HCT116 (cell line): ENCODE results near the gene MCEMP1. TPM values are rescaled to one million over a fixed set of nuclear protein-coding genes. Genes with fewer than 3 reads are reported as not detected.

ENCODE experiments used
- ATAC-seq: fragments of 200-7000 bp; cut with Tn5 transposase; 2 replicates; pipeline ENCODE4 v1.9.1; 2020; ENCODE audit warnings: mild to moderate bottlenecking, moderate library complexity
- BruUV-seq: library from RNA; stranded (reverse); fragments of 400-500 nt; replicated peaks from 2 replicates; lab custom pipeline; 2021; lab: Mats Ljungman, UMichigan
- CTCF ChIA-PET: fragments of 300-600 bp; sonication (Branson Sonifier 250); formaldehyde crosslinking; loops from one replicate; lab custom pipeline; 2021; ENCODE audit warnings: antibody characterized with exemption; lab: Charles Lee
- POLR2A ChIA-PET: fragments of 300-600, 350-600 bp; sonication (Branson Sonifier 250); formaldehyde crosslinking; loops from one replicate; lab custom pipeline; 2021; ENCODE audit warnings: antibody characterized with exemption; lab: Charles Lee
- RAD21 ChIA-PET, 2 experiments: fragments of 300-600 bp; sonication (Branson Sonifier 250); formaldehyde crosslinking; loops; one replicate each; lab custom pipeline; 2023; ENCODE audit warnings: low total read pairs in 2 of 2; ENCODE audit not compliant: uncharacterized antibody in 2 of 2, unreplicated experiment in 2 of 2, low non-redundant PET in 1 of 2; lab: Charles Lee
- DNase-seq: peaks from one replicate; pipeline ENCODE4 v3.0.0-alpha.2; 2010; ENCODE audit warnings: low read depth, low spot score
- H2AFZ ChIP-seq: fragments of 200-600 bp; shearing (Covaris generic), sonication (generic); 2 replicates; pipeline ENCODE4 v1.6.1; 2017; ENCODE audit warnings: low read depth, mixed run types, mixed read lengths, antibody characterized with exemption, low read length; ENCODE audit not compliant: poor library complexity, severe bottlenecking
- H3K27ac ChIP-seq: 2 replicates; pipeline ENCODE4 v1.5.1; 2012; ENCODE audit warnings: low read depth, low read length
- H3K27me3 ChIP-seq: fragments of 200-600 bp; sonication (generic); 2 replicates; pipeline ENCODE4 v1.6.1; 2016; ENCODE audit warnings: mixed run types, low read length, mixed read lengths; ENCODE audit not compliant: insufficient read depth
- H3K36me3 ChIP-seq, 2 experiments: fragments of 200-500 bp in 1 of 2; fragments of 200-600 bp in 1 of 2; sonication (Bioruptor generic) in 1 of 2; sonication (generic) in 1 of 2; 2 replicates each; pipeline versions ENCODE4 v1.5.1 to v1.6.1; 2014 to 2016; ENCODE audit warnings: low read length in 2 of 2, inconsistent platforms in 1 of 2, mixed read lengths in 1 of 2, mixed run types in 1 of 2; ENCODE audit not compliant: insufficient read depth in 2 of 2, control insufficient read depth in 1 of 2
- H3K4me1 ChIP-seq, 2 experiments: fragments of 200-600 bp in 1 of 2; sonication (generic) in 1 of 2; 2 replicates each; pipeline versions ENCODE4 v1.5.1 to v1.6.1; 2012 to 2017; ENCODE audit warnings: low read length in 2 of 2, inconsistent platforms in 1 of 2, mild to moderate bottlenecking in 1 of 2, mixed read lengths in 1 of 2, mixed run types in 1 of 2, moderate library complexity in 1 of 2; ENCODE audit not compliant: insufficient read depth in 2 of 2, control insufficient read depth in 1 of 2
- H3K4me2 ChIP-seq: fragments of 200-600 bp; sonication (generic); 2 replicates; pipeline ENCODE4 v1.6.1; 2017; ENCODE audit warnings: mixed run types, low read length, mixed read lengths
- H3K4me3 ChIP-seq, 2 experiments: fragments of 200-600 bp in 1 of 2; sonication (generic) in 1 of 2; replicated peaks in 1 of 2; 2 replicates each; pipeline ENCODE4 v1.5.1; 2011 to 2016; ENCODE audit warnings: low read length in 2 of 2, control low read depth in 1 of 2, low read depth in 1 of 2, mild to moderate bottlenecking in 1 of 2, mixed read lengths in 1 of 2, mixed run types in 1 of 2
- H3K79me2 ChIP-seq: fragments of 200-600 bp; sonication (generic); 2 replicates; pipeline ENCODE4 v1.6.1; 2017; ENCODE audit warnings: mild to moderate bottlenecking, mixed run types, low read length, moderate library complexity, mixed read lengths; ENCODE audit not compliant: insufficient read depth
- H3K9ac ChIP-seq: fragments of 200-600 bp; sonication (generic); 2 replicates; pipeline ENCODE4 v1.6.1; 2016; ENCODE audit warnings: low read length, mixed read lengths
- H3K9me2 ChIP-seq: fragments of 200-600 bp; sonication (generic), shearing (Covaris generic); 2 replicates; pipeline ENCODE4 v1.6.1; 2017; ENCODE audit warnings: mixed run types, mild to moderate bottlenecking, moderate library complexity; ENCODE audit not compliant: insufficient read depth
- H3K9me3 ChIP-seq, 2 experiments: fragments of 200-500 bp in 1 of 2; fragments of 200-600 bp in 1 of 2; sonication (Bioruptor generic) in 1 of 2; sonication (generic) in 1 of 2; 2 replicates each; pipeline ENCODE4 v1.6.1; 2014 to 2017; ENCODE audit warnings: low read length in 2 of 2, mixed read lengths in 2 of 2, inconsistent platforms in 1 of 2, low read depth in 1 of 2, mild to moderate bottlenecking in 1 of 2, mixed run types in 1 of 2, moderate library complexity in 1 of 2; ENCODE audit not compliant: control insufficient read depth in 1 of 2, insufficient read depth in 1 of 2
- H4K20me1 ChIP-seq: fragments of 200-600 bp; sonication (generic), shearing (Covaris generic); 2 replicates; pipeline ENCODE4 v1.6.1; 2017; ENCODE audit warnings: mixed run types, mild to moderate bottlenecking, moderate library complexity; ENCODE audit not compliant: insufficient read depth
- EGR1 ChIP-seq: IDR thresholded peaks from 2 replicates; pipeline ENCODE4 v1.6.1; 2012; ENCODE audit warnings: low read depth
- EZH2phosphoT487 ChIP-seq: fragments of 200-600 bp; IDR thresholded peaks from 2 replicates; pipeline ENCODE4 v1.6.1; 2018; ENCODE audit warnings: antibody characterized with exemption, borderline replicate concordance
- FOSL1 ChIP-seq: IDR thresholded peaks from 2 replicates; pipeline ENCODE4 v1.6.1; 2012; ENCODE audit warnings: low read depth
- POLR2A ChIP-seq: IDR thresholded peaks from 2 replicates; pipeline ENCODE4 v1.7.0; 2011; ENCODE audit warnings: borderline replicate concordance; ENCODE audit not compliant: insufficient read depth, insufficient read length; ENCODE audit errors: extremely low read depth
- POLR2AphosphoS5 ChIP-seq: IDR thresholded peaks from 2 replicates; pipeline ENCODE4 v1.6.1; 2011; ENCODE audit warnings: mild to moderate bottlenecking, low read depth, low read length, moderate library complexity
- RAD21 ChIP-seq: IDR thresholded peaks from 2 replicates; pipeline ENCODE4 v1.6.1; 2012; ENCODE audit warnings: low read depth, mild to moderate bottlenecking
- SIN3A ChIP-seq: IDR thresholded peaks from 2 replicates; pipeline ENCODE4 v1.6.1; 2012; ENCODE audit warnings: low read depth
- TCF7L2 ChIP-seq: IDR thresholded peaks from 2 replicates; pipeline ENCODE4 v1.7.0; 2011; ENCODE audit warnings: borderline replicate concordance, inconsistent platforms; ENCODE audit not compliant: insufficient read depth, insufficient read length; ENCODE audit errors: extremely low read depth
- ZNF274 ChIP-seq: fragments of 200-500 bp; sonication (Bioruptor generic); IDR thresholded peaks from 2 replicates; pipeline ENCODE4 v1.6.1; 2014; ENCODE audit warnings: mild to moderate bottlenecking, low read depth, low read length, inconsistent platforms
- intact Hi-C: fragments of 100-400 bp; cut with micrococcal nuclease; formaldehyde crosslinking; loops from 2 replicates; pipeline ENCODE4 v1.10.0; 2022
- total RNA-seq: library from RNA; stranded (reverse); gene quantifications from one replicate; pipeline ENCODE4 v1.2.1, GENCODE V29; 2021; ENCODE audit not compliant: unreplicated experiment
- TF ChIP-seq, protein P1 (sequence below): IDR thresholded peaks from 2 replicates; pipeline ENCODE4 v1.6.1; 2012
- TF ChIP-seq, protein P2 (sequence below): IDR thresholded peaks from 2 replicates; pipeline ENCODE4 v1.6.1; 2011; ENCODE audit warnings: mild to moderate bottlenecking, low read length, moderate library complexity; ENCODE audit not compliant: insufficient replicate concordance; ENCODE audit errors: extremely low read depth
- TF ChIP-seq, protein P3 (sequence below): IDR thresholded peaks from 2 replicates; pipeline ENCODE4 v1.6.1; 2012
- TF ChIP-seq, protein P4 (sequence below): IDR thresholded peaks from 2 replicates; pipeline ENCODE4 v1.6.1; 2012; ENCODE audit warnings: low read depth

Gene MCEMP1
- total RNA-seq, 1 experiment from 2014 or later = not detected

DNA sequence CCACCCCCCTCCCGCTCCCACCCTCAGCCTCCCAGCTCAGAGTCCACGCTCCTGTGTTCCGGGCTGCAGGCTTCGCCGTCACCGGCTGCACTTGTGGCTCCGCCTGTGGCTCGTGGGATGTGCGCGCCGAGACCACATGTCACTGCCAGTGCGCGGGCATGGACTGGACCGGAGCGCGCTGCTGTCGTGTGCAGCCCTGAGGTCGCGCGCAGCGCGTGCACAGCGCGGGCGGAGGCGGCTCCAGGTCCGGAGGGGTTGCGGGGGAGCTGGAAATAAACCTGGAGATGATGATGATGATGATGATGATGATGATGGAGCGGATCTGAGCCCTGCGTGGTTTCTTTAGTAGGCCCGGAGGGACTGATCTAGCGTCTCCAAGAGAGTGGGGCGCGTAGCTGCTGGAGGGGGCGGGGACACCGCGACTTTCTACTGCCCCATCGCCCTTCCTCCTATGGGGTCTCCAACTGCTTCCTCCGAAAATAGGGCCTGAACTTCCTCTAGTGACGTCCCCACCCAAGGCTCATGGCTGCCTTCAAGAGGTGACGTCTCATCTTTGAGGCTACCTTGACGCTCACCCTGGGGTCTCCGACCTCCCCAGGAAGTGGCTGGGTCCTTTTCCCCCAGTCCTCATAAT, 6.6 kb upstream of the MCEMP1 start:
- Histone ChIP-seq H3K4me1 (peaks cover 3 to 10% of the 10 kb centered on the region in 2 experiments; a peak in 3 of 4 replicates), H3K27ac (no peak overlapping the region), H3K9me2 (no peaks in the 10 kb centered on the region), H4K20me1 (no peaks in the 10 kb centered on the region), H3K4me3 (no peak overlapping the region), H3K9ac (no peak overlapping the region), H3K27me3 (no peaks in the 10 kb centered on the region), H3K79me2 (no peaks in the 10 kb centered on the region), H3K4me2 (no peak overlapping the region), H3K36me3 (no peaks in the 10 kb centered on the region), H3K9me3 (peaks cover 0 to 3% of the 10 kb centered on the region in 2 experiments; a peak in 1 of 4 replicates)
- ChIA-PET POLR2A (no interaction called here), RAD21 (no interaction called here), CTCF (interaction anchor here (1.0 to 2.3 kb wide), 2 partner anchors 10 to 11 kb away, joined by 4 to 12 read pairs; partner anchors contain the start of gene TRAPPC5)
- ATAC-seq = no peak
- no peak for DNase-seq
- no TSS peak for BruUV-seq
- intact Hi-C loops = no loop called here
- no peak for TF ChIP-seq FOSL1
- TF ChIP-seq, all 23 proteins: peak for 0
- no peak overlapping the region for H2AFZ ChIP-seq

DNA sequence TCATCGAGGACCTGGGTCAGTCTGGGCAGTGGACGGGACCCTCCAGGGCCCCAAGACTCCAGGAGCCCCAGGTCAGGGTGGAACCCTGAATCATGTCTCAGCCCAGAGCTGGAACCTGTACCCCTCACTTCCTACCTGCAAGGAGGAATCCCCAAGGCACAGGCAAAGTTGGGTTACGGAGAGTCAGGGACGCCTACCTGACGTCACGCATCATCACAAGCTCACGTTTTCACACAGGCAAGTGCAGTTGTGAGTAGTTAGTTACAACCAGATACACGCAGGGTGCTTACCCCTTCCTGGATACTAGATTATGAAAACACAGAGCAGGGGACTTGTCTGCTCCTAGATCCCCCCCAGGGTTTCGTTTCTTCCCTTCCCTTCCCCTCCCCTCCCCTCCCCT, 6.1 kb upstream of the MCEMP1 start:
- RAD21 ChIA-PET = no interaction called here
- CTCF ChIA-PET = interaction anchor here (1.0 kb wide), 1 partner anchor 10 kb away, joined by 4 read pairs; the partner anchor contains the start of gene TRAPPC5
- Histone ChIP-seq H3K4me2 (no peak overlapping the region), H3K27ac (no peak overlapping the region), H3K9me3 (peaks cover 0 to 3% of the 10 kb centered on the region in 2 experiments; a peak in 1 of 4 replicates), H3K79me2 (no peaks in the 10 kb centered on the region), H3K9me2 (no peaks in the 10 kb centered on the region), H4K20me1 (no peaks in the 10 kb centered on the region), H3K36me3 (no peaks in the 10 kb centered on the region), H3K9ac (no peak overlapping the region), H2AFZ (no peak overlapping the region), H3K4me3 (no peak overlapping the region), H3K27me3 (no peaks in the 10 kb centered on the region), H3K4me1 (peaks cover 3 to 10% of the 10 kb centered on the region in 2 experiments; a peak in 3 of 4 replicates)
- no peak for ATAC-seq
- no TSS peak for BruUV-seq
- no peak for DNase-seq
- POLR2A ChIA-PET = no interaction called here
- intact Hi-C loops = no loop called here
- TF ChIP-seq, protein P1, sequence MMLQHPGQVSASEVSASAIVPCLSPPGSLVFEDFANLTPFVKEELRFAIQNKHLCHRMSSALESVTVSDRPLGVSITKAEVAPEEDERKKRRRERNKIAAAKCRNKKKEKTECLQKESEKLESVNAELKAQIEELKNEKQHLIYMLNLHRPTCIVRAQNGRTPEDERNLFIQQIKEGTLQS = no peak
- TF ChIP-seq POLR2AphosphoS5 = no peak
- TF ChIP-seq, protein P2, sequence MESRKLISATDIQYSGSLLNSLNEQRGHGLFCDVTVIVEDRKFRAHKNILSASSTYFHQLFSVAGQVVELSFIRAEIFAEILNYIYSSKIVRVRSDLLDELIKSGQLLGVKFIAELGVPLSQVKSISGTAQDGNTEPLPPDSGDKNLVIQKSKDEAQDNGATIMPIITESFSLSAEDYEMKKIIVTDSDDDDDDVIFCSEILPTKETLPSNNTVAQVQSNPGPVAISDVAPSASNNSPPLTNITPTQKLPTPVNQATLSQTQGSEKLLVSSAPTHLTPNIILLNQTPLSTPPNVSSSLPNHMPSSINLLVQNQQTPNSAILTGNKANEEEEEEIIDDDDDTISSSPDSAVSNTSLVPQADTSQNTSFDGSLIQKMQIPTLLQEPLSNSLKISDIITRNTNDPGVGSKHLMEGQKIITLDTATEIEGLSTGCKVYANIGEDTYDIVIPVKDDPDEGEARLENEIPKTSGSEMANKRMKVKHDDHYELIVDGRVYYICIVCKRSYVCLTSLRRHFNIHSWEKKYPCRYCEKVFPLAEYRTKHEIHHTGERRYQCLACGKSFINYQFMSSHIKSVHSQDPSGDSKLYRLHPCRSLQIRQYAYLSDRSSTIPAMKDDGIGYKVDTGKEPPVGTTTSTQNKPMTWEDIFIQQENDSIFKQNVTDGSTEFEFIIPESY = no peak
- no peak for TF ChIP-seq ZNF274
- TF ChIP-seq POLR2A = no peak
- TF ChIP-seq SIN3A = no peak
- TF ChIP-seq, protein P3, sequence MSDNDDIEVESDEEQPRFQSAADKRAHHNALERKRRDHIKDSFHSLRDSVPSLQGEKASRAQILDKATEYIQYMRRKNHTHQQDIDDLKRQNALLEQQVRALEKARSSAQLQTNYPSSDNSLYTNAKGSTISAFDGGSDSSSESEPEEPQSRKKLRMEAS = no peak
- TF ChIP-seq FOSL1 = no peak
- TF ChIP-seq EGR1 = no peak
- TF ChIP-seq, protein P4, sequence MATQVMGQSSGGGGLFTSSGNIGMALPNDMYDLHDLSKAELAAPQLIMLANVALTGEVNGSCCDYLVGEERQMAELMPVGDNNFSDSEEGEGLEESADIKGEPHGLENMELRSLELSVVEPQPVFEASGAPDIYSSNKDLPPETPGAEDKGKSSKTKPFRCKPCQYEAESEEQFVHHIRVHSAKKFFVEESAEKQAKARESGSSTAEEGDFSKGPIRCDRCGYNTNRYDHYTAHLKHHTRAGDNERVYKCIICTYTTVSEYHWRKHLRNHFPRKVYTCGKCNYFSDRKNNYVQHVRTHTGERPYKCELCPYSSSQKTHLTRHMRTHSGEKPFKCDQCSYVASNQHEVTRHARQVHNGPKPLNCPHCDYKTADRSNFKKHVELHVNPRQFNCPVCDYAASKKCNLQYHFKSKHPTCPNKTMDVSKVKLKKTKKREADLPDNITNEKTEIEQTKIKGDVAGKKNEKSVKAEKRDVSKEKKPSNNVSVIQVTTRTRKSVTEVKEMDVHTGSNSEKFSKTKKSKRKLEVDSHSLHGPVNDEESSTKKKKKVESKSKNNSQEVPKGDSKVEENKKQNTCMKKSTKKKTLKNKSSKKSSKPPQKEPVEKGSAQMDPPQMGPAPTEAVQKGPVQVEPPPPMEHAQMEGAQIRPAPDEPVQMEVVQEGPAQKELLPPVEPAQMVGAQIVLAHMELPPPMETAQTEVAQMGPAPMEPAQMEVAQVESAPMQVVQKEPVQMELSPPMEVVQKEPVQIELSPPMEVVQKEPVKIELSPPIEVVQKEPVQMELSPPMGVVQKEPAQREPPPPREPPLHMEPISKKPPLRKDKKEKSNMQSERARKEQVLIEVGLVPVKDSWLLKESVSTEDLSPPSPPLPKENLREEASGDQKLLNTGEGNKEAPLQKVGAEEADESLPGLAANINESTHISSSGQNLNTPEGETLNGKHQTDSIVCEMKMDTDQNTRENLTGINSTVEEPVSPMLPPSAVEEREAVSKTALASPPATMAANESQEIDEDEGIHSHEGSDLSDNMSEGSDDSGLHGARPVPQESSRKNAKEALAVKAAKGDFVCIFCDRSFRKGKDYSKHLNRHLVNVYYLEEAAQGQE = no peak
- no peak for TF ChIP-seq TCF7L2
- TF ChIP-seq RAD21 = no peak
- no peak for TF ChIP-seq EZH2phosphoT487
